ENCODE measurements around the gene BTG4. TPM values are rescaled to one million over a fixed set of nuclear protein-coding genes. Genes with fewer than 3 reads are reported as not detected.

The BTG4 gene
- total RNA-seq, 1 donor from 2014 or later: not detected

- no peak overlapping the region for H3K4me3 ChIP-seq
- no peaks in the 10 kb centered on the region for H3K9me3 ChIP-seq
- no peaks in the 10 kb centered on the region for H3K36me3 ChIP-seq
- no peak for DNase-seq (ENCODE audit: low spot score in 2 of 2)
- no peak overlapping the region for H3K27ac ChIP-seq
- TF ChIP-seq CTCF (IDR thresholded peaks at IDR 0.05): no peak
- H3K4me1 ChIP-seq: no peaks in the 10 kb centered on the region
- H3K27me3 ChIP-seq: no peaks in the 10 kb centered on the region
- intact Hi-C loops (cut with DNase I): no loop called here
Measured at GRCh38 chr11:111461460-111462235, 50.5 kb downstream of the BTG4 start.

DNA sequence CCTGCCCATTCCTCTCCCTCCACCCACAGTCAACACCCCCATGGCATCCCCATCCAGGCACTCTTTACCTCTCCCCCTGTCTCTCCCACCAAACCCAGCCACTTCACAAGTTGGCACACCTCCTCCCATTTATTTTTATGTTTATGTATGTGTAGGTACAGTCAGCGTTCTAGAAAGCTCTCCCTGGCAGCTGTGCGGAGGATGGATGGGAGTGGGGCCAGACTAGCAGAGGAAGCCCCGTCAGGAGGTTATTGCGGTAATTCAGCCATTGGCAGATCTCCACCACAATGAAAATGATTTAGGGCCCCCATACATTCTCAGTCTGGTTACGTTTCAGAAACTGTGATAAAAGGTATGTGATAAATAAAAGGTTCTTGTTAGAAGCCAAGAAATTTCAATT is 51.3 kb downstream of the BTG4 start:
- no peaks in the 10 kb centered on the region for H3K36me3 ChIP-seq

DNA sequence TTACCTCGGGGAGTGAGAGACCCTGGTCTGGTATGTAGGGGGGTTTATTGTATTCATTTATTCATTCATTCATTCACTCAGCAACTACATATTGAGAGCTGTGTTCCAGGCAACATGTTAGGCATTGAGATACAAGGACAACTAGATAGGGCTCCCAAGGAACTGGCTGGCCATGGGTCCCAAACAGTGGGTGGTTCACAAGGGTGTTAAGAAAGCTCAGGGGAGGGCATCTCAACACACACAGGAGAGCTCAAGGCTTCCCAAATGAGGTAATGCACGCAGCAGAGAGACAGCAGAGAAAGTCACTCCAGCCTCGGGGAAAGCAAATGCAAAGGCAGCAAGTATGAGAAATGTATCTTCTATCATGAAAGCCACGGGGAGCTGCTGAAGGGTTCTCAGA is 51.8 kb downstream of the BTG4 start:
- Histone ChIP-seq H3K36me3 (no peaks in the 10 kb centered on the region), H3K27ac (no peak overlapping the region), H3K27me3 (no peaks in the 10 kb centered on the region), H3K9me3 (no peaks in the 10 kb centered on the region), H3K4me1 (no peaks in the 10 kb centered on the region), H3K4me3 (no peak overlapping the region)
- DNase-seq (ENCODE audit: low spot score in 2 of 2): no peak
- intact Hi-C loops (cut with DNase I): no loop called here
- no peak for TF ChIP-seq CTCF (IDR thresholded peaks at IDR 0.05)

More for the DNA sequence above, 51.3 kb downstream of the BTG4 start:
- intact Hi-C loops (cut with DNase I): no loop called here
- no peak overlapping the region for H3K4me3 ChIP-seq
- DNase-seq (ENCODE audit: low spot score in 2 of 2): no peak
- H3K27ac ChIP-seq: no peak overlapping the region
- H3K9me3 ChIP-seq: no peaks in the 10 kb centered on the region
- H3K27me3 ChIP-seq: no peaks in the 10 kb centered on the region
- H3K4me1 ChIP-seq: no peaks in the 10 kb centered on the region
- no peak for TF ChIP-seq CTCF (IDR thresholded peaks at IDR 0.05)

DNA sequence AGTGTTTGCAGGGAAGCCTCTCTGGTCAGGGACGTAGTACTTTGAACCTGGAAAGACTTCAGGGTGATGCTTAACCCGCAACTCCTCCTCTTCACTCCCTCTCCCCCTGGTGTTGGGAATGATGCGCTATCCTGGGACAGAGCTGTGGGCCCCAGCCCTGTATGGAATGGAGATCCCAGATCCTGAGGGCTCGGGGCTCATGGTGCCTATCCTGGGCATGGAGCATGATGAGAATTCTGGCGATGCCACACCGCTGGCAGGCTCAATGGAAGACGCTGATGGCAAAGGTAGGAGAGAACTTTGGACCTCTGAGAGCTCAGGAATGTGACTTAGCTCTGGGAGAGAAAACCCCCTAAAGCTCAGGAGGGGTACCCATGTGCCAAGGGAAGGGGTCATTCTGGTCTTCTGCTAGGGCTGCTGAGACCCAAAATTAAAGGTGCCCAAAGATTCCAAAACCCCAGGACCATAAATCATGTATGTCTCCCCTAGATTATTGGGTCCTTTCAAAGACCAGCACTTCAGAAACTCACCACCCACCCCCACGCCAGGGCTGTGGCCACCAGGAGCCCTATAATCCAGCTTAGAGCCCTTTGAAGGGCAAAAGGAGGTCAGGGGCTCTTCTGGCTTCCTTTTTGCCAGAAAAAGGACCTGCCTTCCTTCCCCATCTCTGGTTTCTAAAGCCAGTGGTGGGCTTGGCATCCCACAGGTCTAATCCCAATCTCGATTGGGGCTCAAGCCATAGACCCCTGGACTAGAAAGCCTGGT is 52.5 kb downstream of the BTG4 start:
- no peaks in the 10 kb centered on the region for H3K36me3 ChIP-seq
- no peaks in the 10 kb centered on the region for H3K27me3 ChIP-seq
- no peak for DNase-seq (ENCODE audit: low spot score in 2 of 2)
- H3K4me3 ChIP-seq: no peak overlapping the region
- no peak for TF ChIP-seq CTCF (IDR thresholded peaks at IDR 0.05)
- intact Hi-C loops (cut with DNase I): no loop called here
- no peak overlapping the region for H3K27ac ChIP-seq
- H3K4me1 ChIP-seq: no peaks in the 10 kb centered on the region
- no peaks in the 10 kb centered on the region for H3K9me3 ChIP-seq

DNA sequence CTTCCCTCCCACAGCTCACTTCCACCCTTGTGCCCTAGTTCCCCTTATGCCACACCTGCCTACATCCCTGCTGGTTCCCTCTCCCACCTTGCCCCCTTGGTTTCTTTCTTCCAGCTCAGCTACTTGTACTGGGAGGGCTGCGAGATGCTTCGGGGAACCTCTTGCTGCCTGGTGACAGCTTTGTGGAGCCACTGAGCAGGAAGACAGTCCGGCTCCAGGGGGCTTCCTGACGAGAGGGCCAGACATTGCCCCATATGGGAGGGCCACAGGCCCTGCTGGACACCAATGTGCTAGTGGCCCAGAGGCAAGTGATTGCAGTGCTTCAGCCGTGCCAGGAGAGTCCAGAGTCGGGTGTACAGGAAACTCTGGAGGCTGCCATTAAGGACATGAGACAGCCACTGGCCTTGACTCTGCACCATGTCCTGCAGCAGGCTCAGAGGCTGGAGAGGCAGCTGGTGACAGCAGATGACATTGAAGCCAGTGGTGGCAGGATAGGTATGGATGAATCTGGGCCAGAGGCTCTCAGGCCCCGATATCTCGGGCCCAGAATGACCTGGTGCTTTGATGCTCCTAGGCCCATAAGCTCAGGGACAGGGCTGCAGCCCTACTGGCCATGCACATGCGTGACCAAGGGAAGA is 54.3 kb downstream of the BTG4 start:
- Histone ChIP-seq H3K36me3 (no peaks in the 10 kb centered on the region), H3K9me3 (no peaks in the 10 kb centered on the region), H3K4me1 (no peaks in the 10 kb centered on the region), H3K4me3 (no peak overlapping the region), H3K27me3 (no peaks in the 10 kb centered on the region), H3K27ac (no peak overlapping the region)
- no peak for DNase-seq (ENCODE audit: low spot score in 2 of 2)
- intact Hi-C loops (cut with DNase I): no loop called here
- no peak for TF ChIP-seq CTCF (IDR thresholded peaks at IDR 0.05)
